ENCODE results near the gene GNAQ.
"Not testable (repeated sequence)": the region's sequence is repeated elsewhere in the genome, so short reads cannot be mapped to it uniquely, and the experiment has no call there.

DNA sequence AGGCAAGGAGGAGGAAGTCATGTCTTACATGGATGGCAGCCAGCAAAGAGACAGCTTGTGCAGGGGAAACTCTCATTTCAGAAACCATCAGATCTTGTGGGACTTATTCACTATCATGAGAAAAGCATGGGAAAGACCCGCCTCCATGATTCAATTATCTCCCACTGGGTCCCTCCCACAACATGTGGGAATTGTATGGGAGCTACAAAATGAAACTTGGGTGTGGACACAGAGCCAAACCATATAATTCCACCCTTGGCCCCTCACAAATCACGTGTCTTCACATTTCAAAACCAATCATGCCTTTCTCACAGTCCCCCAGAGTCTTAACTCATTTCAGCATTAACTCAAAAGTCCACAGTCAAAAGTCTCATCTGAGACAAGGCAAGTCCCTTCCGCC lies 341.5 kb downstream of the GNAQ start:
- TF ChIP-seq, protein P1, sequence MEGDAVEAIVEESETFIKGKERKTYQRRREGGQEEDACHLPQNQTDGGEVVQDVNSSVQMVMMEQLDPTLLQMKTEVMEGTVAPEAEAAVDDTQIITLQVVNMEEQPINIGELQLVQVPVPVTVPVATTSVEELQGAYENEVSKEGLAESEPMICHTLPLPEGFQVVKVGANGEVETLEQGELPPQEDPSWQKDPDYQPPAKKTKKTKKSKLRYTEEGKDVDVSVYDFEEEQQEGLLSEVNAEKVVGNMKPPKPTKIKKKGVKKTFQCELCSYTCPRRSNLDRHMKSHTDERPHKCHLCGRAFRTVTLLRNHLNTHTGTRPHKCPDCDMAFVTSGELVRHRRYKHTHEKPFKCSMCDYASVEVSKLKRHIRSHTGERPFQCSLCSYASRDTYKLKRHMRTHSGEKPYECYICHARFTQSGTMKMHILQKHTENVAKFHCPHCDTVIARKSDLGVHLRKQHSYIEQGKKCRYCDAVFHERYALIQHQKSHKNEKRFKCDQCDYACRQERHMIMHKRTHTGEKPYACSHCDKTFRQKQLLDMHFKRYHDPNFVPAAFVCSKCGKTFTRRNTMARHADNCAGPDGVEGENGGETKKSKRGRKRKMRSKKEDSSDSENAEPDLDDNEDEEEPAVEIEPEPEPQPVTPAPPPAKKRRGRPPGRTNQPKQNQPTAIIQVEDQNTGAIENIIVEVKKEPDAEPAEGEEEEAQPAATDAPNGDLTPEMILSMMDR (IDR thresholded peaks at IDR 0.05) = not testable (repeated sequence)
- TF ChIP-seq NR3C1 (CRISPR knock-in tag; conservative IDR thresholded peaks at IDR 0.05; ENCODE audit: low read depth); ETV6 (CRISPR knock-in tag; IDR thresholded peaks at IDR 0.05); NR1H2 (CRISPR knock-in tag; IDR thresholded peaks at IDR 0.05); CREB1 (CRISPR knock-in tag; IDR thresholded peaks at IDR 0.05); ESRRA (CRISPR knock-in tag; IDR thresholded peaks at IDR 0.05; ENCODE audit: borderline replicate concordance): not testable (repeated sequence)
- TF ChIP-seq, protein P2, sequence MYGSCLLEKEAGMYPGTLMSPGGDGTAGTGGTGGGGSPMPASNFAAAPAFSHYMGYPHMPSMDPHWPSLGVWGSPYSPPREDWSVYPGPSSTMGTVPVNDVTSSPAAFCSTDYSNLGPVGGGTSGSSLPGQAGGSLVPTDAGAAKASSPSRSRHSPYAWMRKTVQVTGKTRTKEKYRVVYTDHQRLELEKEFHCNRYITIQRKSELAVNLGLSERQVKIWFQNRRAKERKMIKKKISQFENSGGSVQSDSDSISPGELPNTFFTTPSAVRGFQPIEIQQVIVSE (CRISPR knock-in tag; IDR thresholded peaks at IDR 0.05; ENCODE audit: borderline replicate concordance) = not testable (repeated sequence)
- TF ChIP-seq, protein P3, sequence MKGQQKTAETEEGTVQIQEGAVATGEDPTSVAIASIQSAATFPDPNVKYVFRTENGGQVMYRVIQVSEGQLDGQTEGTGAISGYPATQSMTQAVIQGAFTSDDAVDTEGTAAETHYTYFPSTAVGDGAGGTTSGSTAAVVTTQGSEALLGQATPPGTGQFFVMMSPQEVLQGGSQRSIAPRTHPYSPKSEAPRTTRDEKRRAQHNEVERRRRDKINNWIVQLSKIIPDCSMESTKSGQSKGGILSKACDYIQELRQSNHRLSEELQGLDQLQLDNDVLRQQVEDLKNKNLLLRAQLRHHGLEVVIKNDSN (CRISPR knock-in tag; IDR thresholded peaks at IDR 0.05) = not testable (repeated sequence)
- TF ChIP-seq, protein P4, sequence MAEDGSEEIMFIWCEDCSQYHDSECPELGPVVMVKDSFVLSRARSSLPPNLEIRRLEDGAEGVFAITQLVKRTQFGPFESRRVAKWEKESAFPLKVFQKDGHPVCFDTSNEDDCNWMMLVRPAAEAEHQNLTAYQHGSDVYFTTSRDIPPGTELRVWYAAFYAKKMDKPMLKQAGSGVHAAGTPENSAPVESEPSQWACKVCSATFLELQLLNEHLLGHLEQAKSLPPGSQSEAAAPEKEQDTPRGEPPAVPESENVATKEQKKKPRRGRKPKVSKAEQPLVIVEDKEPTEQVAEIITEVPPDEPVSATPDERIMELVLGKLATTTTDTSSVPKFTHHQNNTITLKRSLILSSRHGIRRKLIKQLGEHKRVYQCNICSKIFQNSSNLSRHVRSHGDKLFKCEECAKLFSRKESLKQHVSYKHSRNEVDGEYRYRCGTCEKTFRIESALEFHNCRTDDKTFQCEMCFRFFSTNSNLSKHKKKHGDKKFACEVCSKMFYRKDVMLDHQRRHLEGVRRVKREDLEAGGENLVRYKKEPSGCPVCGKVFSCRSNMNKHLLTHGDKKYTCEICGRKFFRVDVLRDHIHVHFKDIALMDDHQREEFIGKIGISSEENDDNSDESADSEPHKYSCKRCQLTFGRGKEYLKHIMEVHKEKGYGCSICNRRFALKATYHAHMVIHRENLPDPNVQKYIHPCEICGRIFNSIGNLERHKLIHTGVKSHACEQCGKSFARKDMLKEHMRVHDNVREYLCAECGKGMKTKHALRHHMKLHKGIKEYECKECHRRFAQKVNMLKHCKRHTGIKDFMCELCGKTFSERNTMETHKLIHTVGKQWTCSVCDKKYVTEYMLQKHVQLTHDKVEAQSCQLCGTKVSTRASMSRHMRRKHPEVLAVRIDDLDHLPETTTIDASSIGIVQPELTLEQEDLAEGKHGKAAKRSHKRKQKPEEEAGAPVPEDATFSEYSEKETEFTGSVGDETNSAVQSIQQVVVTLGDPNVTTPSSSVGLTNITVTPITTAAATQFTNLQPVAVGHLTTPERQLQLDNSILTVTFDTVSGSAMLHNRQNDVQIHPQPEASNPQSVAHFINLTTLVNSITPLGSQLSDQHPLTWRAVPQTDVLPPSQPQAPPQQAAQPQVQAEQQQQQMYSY (CRISPR knock-in tag; IDR thresholded peaks at IDR 0.05) = not testable (repeated sequence)

Data from WTC11 (cell line).